M059J (cell line): ENCODE results near the gene SYCP2. TPM values are rescaled to one million over a fixed set of nuclear protein-coding genes. Genes with fewer than 3 reads are reported as not detected.
A peak's percentile ranks its signal among the peaks of the same experiment; 100 is the strongest.
"Not testable (repeated sequence)": the region's sequence is repeated elsewhere in the genome, so short reads cannot be mapped to it uniquely, and the experiment has no call there.

ENCODE experiments used
- DNase-seq: peaks from one replicate; pipeline ENCODE4 v3.0.0-alpha.2; 2012; ENCODE audit warnings: low read depth
- total RNA-seq: library from RNA; depleted of rRNA; stranded (reverse); fragments of >200 nt; shearing (Covaris generic); gene quantifications from 2 replicates; pipeline ENCODE4 v1.2.3, GENCODE V29; 2014; rRNA removed

The SYCP2 gene
- total RNA-seq = 0.79 and 1.2 TPM in 2 replicates

GRCh38 chr20:59933296-59933848, at the start of gene SYCP2:
SYCP2 (minus strand) TSS chr20:59933637; CDS start chr20:59922413, 11,224 bp downstream.
- no peak for DNase-seq

DNA sequence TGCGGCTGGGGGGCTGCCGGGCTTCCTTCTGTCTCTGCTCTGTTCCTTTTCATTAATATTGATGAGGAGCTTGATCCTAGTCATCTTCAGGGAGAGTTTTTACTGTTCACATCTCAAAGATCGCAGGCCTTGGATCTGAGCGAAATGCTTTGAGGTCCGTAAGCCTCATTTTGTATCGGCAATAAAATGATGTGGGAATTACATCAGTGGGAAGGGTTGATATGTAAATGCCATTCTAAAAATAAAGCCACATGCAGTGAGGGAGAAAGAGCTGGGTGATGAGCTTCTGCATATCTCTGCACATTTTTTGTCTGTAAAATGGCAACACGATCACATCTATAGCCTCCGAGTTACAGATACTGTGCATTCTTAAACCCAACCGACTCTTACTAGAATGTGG, 49.6 kb upstream of the SYCP2 start:
- DNase-seq = no peak

GRCh38 chr20:59977086-59977485, 43.6 kb upstream of the SYCP2 start:
- DNase-seq = no peak

- no peak for DNase-seq
Measured at GRCh38 chr20:59976156-59976782, 42.8 kb upstream of the SYCP2 start.

GRCh38 chr20:59972037-59972801, 38.8 kb upstream of the SYCP2 start:
- DNase-seq = no peak

DNA sequence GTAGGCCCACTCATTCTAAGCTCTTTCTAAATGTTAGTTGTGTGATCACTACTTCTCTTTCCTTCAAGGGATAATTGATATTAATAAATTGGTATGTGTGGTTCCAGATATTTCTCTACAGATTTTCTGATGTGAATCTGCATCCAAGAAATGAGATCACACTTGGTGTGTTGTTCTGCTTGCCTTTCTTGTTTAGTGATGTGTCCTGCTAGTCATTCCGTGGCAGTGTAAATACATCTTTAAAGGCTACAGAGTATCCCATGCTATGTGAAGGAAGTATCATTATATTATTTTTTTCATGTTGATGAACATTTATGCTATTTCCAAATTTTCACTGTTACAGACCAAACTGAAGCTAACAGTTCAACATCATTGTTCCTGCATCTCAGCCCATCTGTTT, 38.0 kb upstream of the SYCP2 start:
- DNase-seq = no peak

- DNase-seq = no peak
Measured at GRCh38 chr20:59966428-59966827, 33.0 kb upstream of the SYCP2 start.

DNA sequence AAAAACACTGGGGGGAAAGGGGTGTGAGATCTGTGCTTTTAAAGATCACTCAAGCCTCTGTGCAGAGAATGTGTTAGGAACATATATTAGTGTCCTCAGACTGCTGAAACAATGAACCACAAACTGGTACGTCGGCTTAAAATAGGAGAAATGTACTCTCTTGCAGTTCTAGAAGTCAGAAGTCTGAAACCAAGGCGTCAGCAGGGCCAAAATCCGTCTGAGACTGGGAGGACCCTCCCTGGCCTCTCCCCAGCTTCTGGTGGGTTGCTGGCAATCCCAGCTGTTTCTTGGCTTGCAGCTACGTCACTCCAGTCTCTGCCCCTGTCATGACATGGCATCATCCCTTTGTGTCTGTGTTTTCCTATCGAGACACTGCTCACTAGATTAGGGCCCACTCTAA, 28.7 kb upstream of the SYCP2 start:
- no peak for DNase-seq

DNA sequence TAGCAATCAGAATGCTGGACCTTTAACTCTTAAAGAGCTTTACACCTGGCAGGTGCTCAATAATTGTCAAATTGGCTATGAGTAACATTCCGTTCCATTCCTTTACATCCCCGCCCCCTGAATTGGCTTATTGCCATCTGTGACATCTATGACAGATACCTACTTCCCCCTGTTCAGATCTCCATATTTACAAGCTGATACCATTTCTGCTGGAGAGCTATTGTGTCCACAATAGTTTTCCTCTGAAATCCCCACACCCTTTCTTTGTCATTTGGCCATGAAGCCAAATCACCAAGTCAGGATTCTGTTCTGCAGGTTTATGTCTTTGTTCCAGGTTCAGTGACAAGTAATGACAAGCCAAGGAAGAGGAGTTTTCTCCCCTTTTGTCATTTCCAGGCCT, 28.0 kb upstream of the SYCP2 start:
- DNase-seq = no peak

GRCh38 chr20:59958626-59959025, 25.2 kb upstream of the SYCP2 start:
- DNase-seq = no peak

- no peak for DNase-seq
Measured at GRCh38 chr20:59958123-59958522, 24.7 kb upstream of the SYCP2 start, which contains the start of gene CDH26. CDH26 (plus strand) TSS chr20:59958423; CDS start chr20:59958727, 304 bp downstream.

- DNase-seq = not testable (repeated sequence)
Measured at GRCh38 chr20:59957568-59957967, 24.1 kb upstream of the SYCP2 start.

DNA sequence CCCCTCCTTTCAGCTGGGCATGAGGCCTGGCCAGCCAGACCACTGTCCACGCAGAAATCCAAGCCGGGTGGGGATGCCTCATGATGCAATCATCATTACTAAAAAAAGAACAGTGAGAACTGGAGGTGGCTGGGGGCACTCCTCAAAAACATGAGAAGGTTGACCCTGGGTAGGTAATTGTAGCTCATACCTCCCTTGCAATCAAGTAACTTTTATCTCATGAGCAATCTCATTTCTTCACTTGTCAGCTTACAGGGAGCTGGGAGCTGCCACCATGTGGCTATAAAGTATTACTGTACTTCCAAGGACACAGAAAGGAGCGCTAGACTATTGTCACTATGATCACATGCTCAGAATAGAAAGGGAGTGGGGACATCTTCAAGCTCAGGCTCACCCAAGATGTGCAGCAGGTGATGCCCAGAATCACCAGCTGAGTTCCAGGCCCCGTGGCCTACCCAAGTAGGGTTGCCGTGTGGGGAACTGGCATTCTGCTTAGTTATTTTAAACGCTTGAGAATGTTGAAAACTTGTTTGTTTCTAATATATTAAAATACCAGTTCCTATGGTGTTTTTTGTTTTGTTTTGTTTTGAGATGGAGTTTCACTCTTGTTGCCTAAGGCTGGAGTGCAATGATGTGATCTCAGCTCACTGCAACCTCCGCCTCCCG, 21.8 kb upstream of the SYCP2 start:
- DNase-seq = peak; percentile 46

DNA sequence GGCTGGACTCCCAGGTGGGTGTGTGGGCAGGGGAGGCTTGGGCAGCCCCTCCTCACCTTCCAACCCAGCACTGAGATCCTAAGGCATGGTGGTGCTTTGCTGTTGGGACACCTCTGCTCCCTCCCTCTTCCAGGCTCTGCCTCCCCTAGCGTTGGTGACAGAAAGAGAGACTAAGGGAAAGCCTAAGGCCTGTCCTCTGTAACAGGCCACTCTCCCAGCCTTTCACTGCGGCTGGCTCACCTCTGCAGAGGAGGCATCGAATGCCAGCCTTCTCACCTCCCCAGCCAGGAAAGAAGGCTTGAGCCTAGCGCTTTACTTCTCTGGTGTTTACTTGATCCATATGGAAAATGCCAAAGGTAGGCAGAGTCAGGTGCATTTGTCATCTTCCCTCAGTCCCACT, 21.3 kb upstream of the SYCP2 start:
- no peak for DNase-seq

GRCh38 chr20:59949911-59950310, 16.5 kb upstream of the SYCP2 start:
- no peak for DNase-seq

DNA sequence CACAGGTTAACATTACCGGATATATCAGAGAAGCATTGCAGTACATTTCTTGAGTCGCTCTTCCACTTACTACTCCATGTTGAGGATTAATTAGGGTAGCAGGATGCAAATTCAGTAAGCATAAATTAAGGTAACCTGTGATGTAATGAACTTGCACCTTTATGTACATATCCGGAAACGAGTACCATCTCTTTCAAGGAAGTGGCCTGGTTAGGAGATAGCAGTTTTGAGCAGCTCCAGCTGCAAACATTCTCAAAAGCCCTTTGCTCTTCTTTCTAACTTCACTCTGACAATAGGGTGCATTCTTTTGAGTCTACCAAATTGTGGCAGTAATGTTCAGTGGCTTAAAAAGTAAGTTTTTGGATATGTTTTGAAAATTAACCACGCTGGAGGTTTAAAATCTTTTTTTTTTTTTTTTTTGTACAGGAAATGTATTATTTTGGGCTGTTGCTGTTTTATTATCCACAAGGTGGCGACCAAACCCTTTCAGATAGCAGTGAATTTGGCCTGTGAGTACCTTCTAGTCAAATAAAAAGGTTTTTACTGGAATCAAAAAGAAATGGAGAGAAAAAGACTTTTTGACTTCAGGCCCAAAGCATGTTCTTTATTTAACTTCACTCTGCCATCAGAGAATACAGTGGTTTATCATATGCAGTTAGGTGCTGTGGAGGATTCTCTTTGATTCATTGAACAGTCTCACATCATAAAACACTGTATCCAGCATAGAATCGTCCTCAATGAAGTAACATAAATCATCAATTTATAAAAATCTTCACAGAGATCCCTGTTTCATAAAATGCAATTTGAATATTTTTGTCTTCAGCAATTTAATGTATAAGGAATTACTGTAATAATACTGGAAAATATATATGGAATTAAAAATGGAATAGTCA, 15.6 kb upstream of the SYCP2 start:
- DNase-seq = peak; percentile 65

- no peak for DNase-seq
Measured at GRCh38 chr20:59948212-59948611, 14.8 kb upstream of the SYCP2 start.

- DNase-seq = no peak
Measured at GRCh38 chr20:59947376-59947775, 13.9 kb upstream of the SYCP2 start.

- DNase-seq = no peak
Measured at GRCh38 chr20:59945731-59946130, 12.3 kb upstream of the SYCP2 start.

DNA sequence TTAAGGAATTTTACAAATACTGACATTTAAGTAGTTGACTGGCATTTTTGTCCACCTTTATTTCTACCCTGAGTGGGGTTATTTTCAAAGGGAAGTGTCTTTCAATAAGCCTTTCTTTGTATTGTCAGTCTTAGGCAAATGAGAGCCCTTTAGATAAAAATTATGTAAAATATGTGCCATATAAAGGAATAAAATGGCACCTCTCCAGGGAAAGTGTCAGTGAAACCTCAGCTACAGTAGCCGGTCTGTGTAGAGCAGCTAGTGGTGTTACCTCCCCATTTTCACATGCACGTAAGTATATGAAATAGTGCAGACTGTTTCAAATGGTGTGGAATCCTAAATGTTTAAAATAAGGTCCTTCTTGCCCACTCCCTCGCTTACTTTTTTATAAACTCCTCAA, 11.7 kb upstream of the SYCP2 start:
- no peak for DNase-seq

GRCh38 chr20:59944726-59945125, 11.3 kb upstream of the SYCP2 start:
- no peak for DNase-seq
